Adipocyte (in vitro differentiated cells): ENCODE results near the gene ATE1.
"Not testable (repeated sequence)": the region's sequence is repeated elsewhere in the genome, so short reads cannot be mapped to it uniquely, and the experiment has no call there.

ENCODE experiments used
- DNase-seq: peaks from one replicate; pipeline ENCODE4 v3.0.0-alpha.2; 2015; ENCODE audit warnings: low read depth
- H3K27me3 ChIP-seq: replicated peaks from 2 replicates; pipeline ENCODE4 v1.7.0; 2013; ENCODE audit warnings: mild to moderate bottlenecking, low read length, moderate library complexity; ENCODE audit not compliant: control insufficient read depth, insufficient read depth
- H3K36me3 ChIP-seq: 2 replicates; pipeline ENCODE4 v1.7.0; 2013; ENCODE audit warnings: low read length, mild to moderate bottlenecking, moderate library complexity; ENCODE audit not compliant: control insufficient read depth, insufficient read depth, severe bottlenecking
- H3K4me1 ChIP-seq: 2 replicates; pipeline ENCODE4 v1.7.0; 2013; ENCODE audit warnings: mild to moderate bottlenecking, low read length, moderate library complexity; ENCODE audit not compliant: control insufficient read depth, insufficient read depth
- H3K4me3 ChIP-seq: 2 replicates; pipeline ENCODE4 v1.7.0; 2013; ENCODE audit warnings: mild to moderate bottlenecking, low read length, moderate library complexity
- H3K9ac ChIP-seq: 2 replicates; pipeline ENCODE4 v1.7.0; 2013; ENCODE audit warnings: mild to moderate bottlenecking, low read length, moderate library complexity
- H3K9me3 ChIP-seq: 2 replicates; pipeline ENCODE4 v1.7.0; 2013; ENCODE audit warnings: mild to moderate bottlenecking, low read length, moderate library complexity; ENCODE audit not compliant: control insufficient read depth

Gene ATE1

GRCh38 chr10:121927841-121928527, at the start of gene ATE1:
Gene ATE1, minus strand, starts transcription at chr10:121928031. Its CDS starts 82 bp downstream, at chr10:121927949.
- Histone ChIP-seq H3K4me3 (peak within 1 kb of the TSS; percentile 89), H3K9me3 (no peaks in the 10 kb centered on the region), H3K9ac (peak within 1 kb of the TSS; percentile 100), H3K36me3 (peaks cover 10% of the 10 kb centered on the region), H3K4me1 (peaks cover 13% of the 10 kb centered on the region), H3K27me3 (no peaks in the 10 kb centered on the region)
- DNase-seq, result peak; percentile 96

- no peak for DNase-seq
- Histone ChIP-seq H3K9ac (no peak overlapping the region), H3K9me3 (no peaks in the 10 kb centered on the region), H3K4me3 (no peak overlapping the region), H3K36me3 (no peaks in the 10 kb centered on the region), H3K27me3 (no peaks in the 10 kb centered on the region), H3K4me1 (peaks cover 8% of the 10 kb centered on the region)
Observed at GRCh38 chr10:121976607-121977006, 48.8 kb upstream of the ATE1 start.

GRCh38 chr10:121975295-121976086, 47.7 kb upstream of the ATE1 start:
- H3K9me3 ChIP-seq, result no peaks in the 10 kb centered on the region
- DNase-seq, result no peak
- peaks cover 4% of the 10 kb centered on the region for H3K36me3 ChIP-seq
- H3K27me3 ChIP-seq, result no peaks in the 10 kb centered on the region
- peak overlapping the region; percentile 93 for H3K9ac ChIP-seq
- H3K4me3 ChIP-seq, result peak overlapping the region; percentile 85
- H3K4me1 ChIP-seq, result peaks cover 8% of the 10 kb centered on the region

GRCh38 chr10:121974535-121975294, 46.9 kb upstream of the ATE1 start, which contains the start of gene NSMCE4A:
Gene NSMCE4A, minus strand, starts transcription at chr10:121975217. Its CDS starts 52 bp downstream, at chr10:121975165.
- peak; percentile 91 for DNase-seq
- H3K4me3 ChIP-seq, result peak within 1 kb of the TSS; percentile 85
- H3K9me3 ChIP-seq, result no peaks in the 10 kb centered on the region
- H3K36me3 ChIP-seq, result peaks cover 4% of the 10 kb centered on the region
- H3K4me1 ChIP-seq, result peaks cover 8% of the 10 kb centered on the region
- peak within 1 kb of the TSS; percentile 93 for H3K9ac ChIP-seq
- H3K27me3 ChIP-seq, result no peaks in the 10 kb centered on the region

GRCh38 chr10:121974019-121974534, 46.2 kb upstream of the ATE1 start:
- no peaks in the 10 kb centered on the region for H3K9me3 ChIP-seq
- peak overlapping the region; percentile 85 for H3K4me3 ChIP-seq
- H3K9ac ChIP-seq, result peak overlapping the region; percentile 93
- peaks cover 4% of the 10 kb centered on the region for H3K36me3 ChIP-seq
- no peaks in the 10 kb centered on the region for H3K27me3 ChIP-seq
- DNase-seq, result no peak
- H3K4me1 ChIP-seq, result peaks cover 11% of the 10 kb centered on the region

- not testable (repeated sequence) for H3K9me3 ChIP-seq, H3K9ac ChIP-seq, H3K4me3 ChIP-seq, H3K27me3 ChIP-seq, DNase-seq
- Histone ChIP-seq H3K36me3 (peaks cover 47% of the 10 kb centered on the region), H3K4me1 (peaks cover 11% of the 10 kb centered on the region)
Observed at GRCh38 chr10:121969086-121969485, 41.3 kb upstream of the ATE1 start.

- Histone ChIP-seq H3K9ac (no peak overlapping the region), H3K36me3 (peaks cover 56% of the 10 kb centered on the region), H3K27me3 (no peaks in the 10 kb centered on the region), H3K4me1 (peaks cover 3% of the 10 kb centered on the region), H3K4me3 (no peak overlapping the region), H3K9me3 (no peaks in the 10 kb centered on the region)
- no peak for DNase-seq
Observed at GRCh38 chr10:121965996-121966395, 38.2 kb upstream of the ATE1 start.

GRCh38 chr10:121961456-121961855, 33.6 kb upstream of the ATE1 start:
- Histone ChIP-seq H3K9ac (no peak overlapping the region), H3K36me3 (peaks cover 41% of the 10 kb centered on the region)

GRCh38 chr10:121959671-121960070, 31.8 kb upstream of the ATE1 start:
- no peak overlapping the region for H3K4me3 ChIP-seq
- H3K27me3 ChIP-seq, result no peaks in the 10 kb centered on the region
- H3K36me3 ChIP-seq, result peaks cover 32% of the 10 kb centered on the region
- H3K4me1 ChIP-seq, result peaks cover 3% of the 10 kb centered on the region
- H3K9me3 ChIP-seq, result no peaks in the 10 kb centered on the region
- no peak for DNase-seq
- H3K9ac ChIP-seq, result no peak overlapping the region

More at GRCh38 chr10:121961456-121961855, 33.6 kb upstream of the ATE1 start:
- DNase-seq, result no peak
- Histone ChIP-seq H3K9me3 (no peaks in the 10 kb centered on the region), H3K27me3 (no peaks in the 10 kb centered on the region), H3K4me3 (no peak overlapping the region), H3K4me1 (peaks cover 3% of the 10 kb centered on the region)

GRCh38 chr10:121956111-121957061, 28.6 kb upstream of the ATE1 start:
- Histone ChIP-seq H3K9ac (no peak overlapping the region), H3K4me3 (no peak overlapping the region), H3K4me1 (peaks cover 6% of the 10 kb centered on the region), H3K9me3 (no peaks in the 10 kb centered on the region), H3K36me3 (peaks cover 25% of the 10 kb centered on the region), H3K27me3 (no peaks in the 10 kb centered on the region)
- peak; percentile 18 for DNase-seq
